Measurements from ENCODE around the gene SGMS1. TPM values are rescaled to one million over a fixed set of nuclear protein-coding genes. Genes with fewer than 3 reads are reported as not detected.
"Not testable (repeated sequence)": the region's sequence is repeated elsewhere in the genome, so short reads cannot be mapped to it uniquely, and the experiment has no call there.

Gene SGMS1
- total RNA-seq, 1 donor from 2014 or later = 24.1 TPM

GRCh38 chr10:50648935-50649227 lies 25.1 kb upstream of the SGMS1 start:
- H3K9me3 Mint-ChIP-seq (ENCODE audit: unreplicated experiment) = no peaks in the 10 kb centered on the region
- no peak overlapping the region for H3K4me3 Mint-ChIP-seq (ENCODE audit: unreplicated experiment)
- H3K36me3 Mint-ChIP-seq (ENCODE audit: unreplicated experiment) = no peaks in the 10 kb centered on the region
- DNase-seq = no peak
- no peak for TF ChIP-seq CTCF (IDR thresholded peaks at IDR 0.05; ENCODE audit: partially characterized antibody, unreplicated experiment)
- no peaks in the 10 kb centered on the region for H3K27me3 Mint-ChIP-seq (ENCODE audit: unreplicated experiment)
- no peak overlapping the region for H3K27ac Mint-ChIP-seq (ENCODE audit: unreplicated experiment)
- peaks cover 2% of the 10 kb centered on the region for H3K4me1 Mint-ChIP-seq (ENCODE audit: low read depth, unreplicated experiment)

- TF ChIP-seq CTCF (IDR thresholded peaks at IDR 0.05; ENCODE audit: partially characterized antibody, unreplicated experiment) = no peak
- Mint-ChIP-seq H3K27ac (ENCODE audit: unreplicated experiment) (no peak overlapping the region), H3K27me3 (ENCODE audit: unreplicated experiment) (no peaks in the 10 kb centered on the region), H3K4me3 (ENCODE audit: unreplicated experiment) (no peak overlapping the region), H3K36me3 (ENCODE audit: unreplicated experiment) (no peaks in the 10 kb centered on the region), H3K4me1 (ENCODE audit: low read depth, unreplicated experiment) (no peaks in the 10 kb centered on the region), H3K9me3 (ENCODE audit: unreplicated experiment) (no peaks in the 10 kb centered on the region)
- no peak for DNase-seq
These were observed 24.6 kb upstream of the SGMS1 start for GRCh38 chr10:50648089-50648934.

- not testable (repeated sequence) for H3K27ac Mint-ChIP-seq (ENCODE audit: unreplicated experiment); H3K4me3 Mint-ChIP-seq (ENCODE audit: unreplicated experiment); DNase-seq; H3K4me1 Mint-ChIP-seq (ENCODE audit: low read depth, unreplicated experiment); H3K36me3 Mint-ChIP-seq (ENCODE audit: unreplicated experiment); H3K27me3 Mint-ChIP-seq (ENCODE audit: unreplicated experiment); H3K9me3 Mint-ChIP-seq (ENCODE audit: unreplicated experiment)
These were observed 23.6 kb upstream of the SGMS1 start for GRCh38 chr10:50647350-50647749.

- no peak for TF ChIP-seq CTCF (IDR thresholded peaks at IDR 0.05; ENCODE audit: partially characterized antibody, unreplicated experiment)
- no peaks in the 10 kb centered on the region for H3K9me3 Mint-ChIP-seq (ENCODE audit: unreplicated experiment)
- H3K4me3 Mint-ChIP-seq (ENCODE audit: unreplicated experiment) = no peak overlapping the region
- H3K4me1 Mint-ChIP-seq (ENCODE audit: low read depth, unreplicated experiment) = no peaks in the 10 kb centered on the region
- H3K27me3 Mint-ChIP-seq (ENCODE audit: unreplicated experiment) = no peaks in the 10 kb centered on the region
- no peak for DNase-seq
- no peak overlapping the region for H3K27ac Mint-ChIP-seq (ENCODE audit: unreplicated experiment)
- H3K36me3 Mint-ChIP-seq (ENCODE audit: unreplicated experiment) = no peaks in the 10 kb centered on the region
These were observed 21.5 kb upstream of the SGMS1 start for GRCh38 chr10:50645236-50645635.

- Mint-ChIP-seq H3K27me3 (ENCODE audit: unreplicated experiment) (no peaks in the 10 kb centered on the region), H3K9me3 (ENCODE audit: unreplicated experiment) (no peaks in the 10 kb centered on the region), H3K27ac (ENCODE audit: unreplicated experiment) (no peak overlapping the region), H3K4me1 (ENCODE audit: low read depth, unreplicated experiment) (no peaks in the 10 kb centered on the region), H3K4me3 (ENCODE audit: unreplicated experiment) (no peak overlapping the region), H3K36me3 (ENCODE audit: unreplicated experiment) (no peaks in the 10 kb centered on the region)
- DNase-seq = no peak
- no peak for TF ChIP-seq CTCF (IDR thresholded peaks at IDR 0.05; ENCODE audit: partially characterized antibody, unreplicated experiment)
These were observed 17.9 kb upstream of the SGMS1 start for GRCh38 chr10:50641626-50642025.

Measured in glutamatergic neuron (in vitro differentiated cells).